Measurements from ENCODE around the gene LRTM2. TPM values are rescaled to one million over a fixed set of nuclear protein-coding genes. Genes with fewer than 3 reads are reported as not detected.

LRTM2 gene
- total RNA-seq, 1 experiment from 2014 or later: not detected

DNA sequence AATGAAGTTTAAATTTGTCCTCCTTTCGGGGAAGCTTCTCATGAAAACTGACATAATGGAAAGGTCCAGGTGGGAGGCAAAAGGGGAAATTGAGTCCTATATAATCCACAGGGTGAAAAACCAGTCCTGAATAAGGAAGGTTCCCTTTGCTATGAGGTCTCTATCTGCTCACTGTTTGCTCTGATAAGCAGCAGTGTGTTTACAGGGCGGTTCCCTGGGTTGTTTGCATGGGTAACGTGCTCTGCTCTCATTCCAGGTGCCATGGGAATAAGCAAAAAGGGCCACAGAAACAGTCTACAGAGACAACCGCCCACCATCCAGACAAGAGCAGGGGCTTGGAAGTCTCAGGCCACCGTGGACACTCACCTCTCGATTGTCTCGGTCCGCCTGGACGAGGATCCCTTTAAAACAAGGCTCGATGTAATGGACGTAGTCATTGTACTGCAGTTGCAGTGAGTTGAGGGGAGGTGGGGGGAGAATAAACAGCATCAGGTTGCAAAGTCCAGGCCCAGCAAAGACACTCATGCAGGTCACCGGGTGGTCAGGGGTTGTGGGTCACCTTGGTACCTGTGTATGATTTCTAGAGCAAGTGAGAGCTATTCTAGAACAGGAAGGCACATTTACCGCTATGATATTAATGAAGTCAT is 65.4 kb downstream of the LRTM2 start:
- CTCF ChIA-PET: no interaction called here
- H3K27ac ChIP-seq (ENCODE audit: low read length): no peak overlapping the region
- ATAC-seq: no peak
- H3K9me3 ChIP-seq (ENCODE audit: control insufficient read depth, insufficient read depth, low read depth, low read length): no peaks in the 10 kb centered on the region
- BruUV-seq (replicated peaks): no TSS peak
- POLR2A ChIA-PET: no interaction called here
- no peaks in the 10 kb centered on the region for H3K27me3 ChIP-seq (ENCODE audit: control insufficient read depth, insufficient read depth, low read length)
- intact Hi-C loops (cut with micrococcal nuclease; ENCODE audit: unreplicated experiment) (no loop called here), in situ Hi-C loops (cut with HindIII; ENCODE audit: low pct_unique_long_range_greater_than_20kb, low sequenced_read_pairs) (no loop called here)
- no peak overlapping the region for H3K4me3 ChIP-seq (ENCODE audit: low read depth in 2 of 2, low read length in 2 of 2)
- DNase-seq (ENCODE audit: low read depth, low spot score): no peak
- H3K36me3 ChIP-seq (ENCODE audit: control insufficient read depth, insufficient read depth, low read length): no peaks in the 10 kb centered on the region
- TF ChIP-seq TCF7L2 (IDR thresholded peaks at IDR 0.05; ENCODE audit: low read depth, low read length) (no peak), SIN3A (IDR thresholded peaks at IDR 0.05; ENCODE audit: borderline replicate concordance, insufficient read depth, low read depth, low read length) (no peak), POLR2AphosphoS5 (IDR thresholded peaks at IDR 0.05; ENCODE audit: low read depth, low read length) (no peak)
- TF ChIP-seq, protein P1, sequence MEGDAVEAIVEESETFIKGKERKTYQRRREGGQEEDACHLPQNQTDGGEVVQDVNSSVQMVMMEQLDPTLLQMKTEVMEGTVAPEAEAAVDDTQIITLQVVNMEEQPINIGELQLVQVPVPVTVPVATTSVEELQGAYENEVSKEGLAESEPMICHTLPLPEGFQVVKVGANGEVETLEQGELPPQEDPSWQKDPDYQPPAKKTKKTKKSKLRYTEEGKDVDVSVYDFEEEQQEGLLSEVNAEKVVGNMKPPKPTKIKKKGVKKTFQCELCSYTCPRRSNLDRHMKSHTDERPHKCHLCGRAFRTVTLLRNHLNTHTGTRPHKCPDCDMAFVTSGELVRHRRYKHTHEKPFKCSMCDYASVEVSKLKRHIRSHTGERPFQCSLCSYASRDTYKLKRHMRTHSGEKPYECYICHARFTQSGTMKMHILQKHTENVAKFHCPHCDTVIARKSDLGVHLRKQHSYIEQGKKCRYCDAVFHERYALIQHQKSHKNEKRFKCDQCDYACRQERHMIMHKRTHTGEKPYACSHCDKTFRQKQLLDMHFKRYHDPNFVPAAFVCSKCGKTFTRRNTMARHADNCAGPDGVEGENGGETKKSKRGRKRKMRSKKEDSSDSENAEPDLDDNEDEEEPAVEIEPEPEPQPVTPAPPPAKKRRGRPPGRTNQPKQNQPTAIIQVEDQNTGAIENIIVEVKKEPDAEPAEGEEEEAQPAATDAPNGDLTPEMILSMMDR (IDR thresholded peaks at IDR 0.05): no peak
- TF ChIP-seq, protein P2, sequence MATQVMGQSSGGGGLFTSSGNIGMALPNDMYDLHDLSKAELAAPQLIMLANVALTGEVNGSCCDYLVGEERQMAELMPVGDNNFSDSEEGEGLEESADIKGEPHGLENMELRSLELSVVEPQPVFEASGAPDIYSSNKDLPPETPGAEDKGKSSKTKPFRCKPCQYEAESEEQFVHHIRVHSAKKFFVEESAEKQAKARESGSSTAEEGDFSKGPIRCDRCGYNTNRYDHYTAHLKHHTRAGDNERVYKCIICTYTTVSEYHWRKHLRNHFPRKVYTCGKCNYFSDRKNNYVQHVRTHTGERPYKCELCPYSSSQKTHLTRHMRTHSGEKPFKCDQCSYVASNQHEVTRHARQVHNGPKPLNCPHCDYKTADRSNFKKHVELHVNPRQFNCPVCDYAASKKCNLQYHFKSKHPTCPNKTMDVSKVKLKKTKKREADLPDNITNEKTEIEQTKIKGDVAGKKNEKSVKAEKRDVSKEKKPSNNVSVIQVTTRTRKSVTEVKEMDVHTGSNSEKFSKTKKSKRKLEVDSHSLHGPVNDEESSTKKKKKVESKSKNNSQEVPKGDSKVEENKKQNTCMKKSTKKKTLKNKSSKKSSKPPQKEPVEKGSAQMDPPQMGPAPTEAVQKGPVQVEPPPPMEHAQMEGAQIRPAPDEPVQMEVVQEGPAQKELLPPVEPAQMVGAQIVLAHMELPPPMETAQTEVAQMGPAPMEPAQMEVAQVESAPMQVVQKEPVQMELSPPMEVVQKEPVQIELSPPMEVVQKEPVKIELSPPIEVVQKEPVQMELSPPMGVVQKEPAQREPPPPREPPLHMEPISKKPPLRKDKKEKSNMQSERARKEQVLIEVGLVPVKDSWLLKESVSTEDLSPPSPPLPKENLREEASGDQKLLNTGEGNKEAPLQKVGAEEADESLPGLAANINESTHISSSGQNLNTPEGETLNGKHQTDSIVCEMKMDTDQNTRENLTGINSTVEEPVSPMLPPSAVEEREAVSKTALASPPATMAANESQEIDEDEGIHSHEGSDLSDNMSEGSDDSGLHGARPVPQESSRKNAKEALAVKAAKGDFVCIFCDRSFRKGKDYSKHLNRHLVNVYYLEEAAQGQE (IDR thresholded peaks at IDR 0.05; ENCODE audit: insufficient read depth in 1 of 2, low read depth in 2 of 2, low read length in 1 of 2): no peak
- H3K4me1 ChIP-seq (ENCODE audit: control insufficient read depth, insufficient read depth, low read length): no peaks in the 10 kb centered on the region

Other genes starting within 250 kb of the LRTM2 start
- gene FBXL14, start 226.0 kb upstream of the LRTM2 start, total RNA-seq (2021; ENCODE audit: unreplicated experiment): 15.1 TPM
- gene WNT5B, start 191.3 kb upstream of the LRTM2 start, total RNA-seq (2021; ENCODE audit: unreplicated experiment): 36.9 TPM
- 76.0 TPM for gene ADIPOR2, start 129.5 kb upstream of the LRTM2 start, total RNA-seq (2021; ENCODE audit: unreplicated experiment)
- gene CACNA2D4, start 98.1 kb downstream of the LRTM2 start, total RNA-seq (2021; ENCODE audit: unreplicated experiment): 0.15 TPM
- 4.8 TPM for gene DCP1B, start 183.9 kb downstream of the LRTM2 start, total RNA-seq (2021; ENCODE audit: unreplicated experiment)
- gene CACNA1C, start 232.4 kb downstream of the LRTM2 start, total RNA-seq (2021; ENCODE audit: unreplicated experiment): 0.03 TPM